Coronary artery (tissue), 2 donors: ENCODE results near the gene PDLIM4.

Experiments used
- DNase-seq: peaks from one replicate; pipeline ENCODE4 v3.0.0-alpha.2; 2017; ENCODE audit warnings: low spot score
- H3K27ac ChIP-seq, 2 donors: fragments of 200-600 bp; sonication (generic); one replicate each; pipeline ENCODE4 v1.5.1; 2016 to 2019
- H3K4me3 ChIP-seq: fragments of 200-600 bp; sonication (generic); 2 replicates; pipeline ENCODE4 v1.5.1; 2016; ENCODE audit warnings: mild to moderate bottlenecking, moderate library complexity
- CTCF ChIP-seq: fragments of 200-600 bp; sonication (generic); IDR thresholded peaks from one replicate; pipeline ENCODE4 v1.5.1; 2019; ENCODE audit warnings: antibody characterized with exemption

PDLIM4 gene

DNA sequence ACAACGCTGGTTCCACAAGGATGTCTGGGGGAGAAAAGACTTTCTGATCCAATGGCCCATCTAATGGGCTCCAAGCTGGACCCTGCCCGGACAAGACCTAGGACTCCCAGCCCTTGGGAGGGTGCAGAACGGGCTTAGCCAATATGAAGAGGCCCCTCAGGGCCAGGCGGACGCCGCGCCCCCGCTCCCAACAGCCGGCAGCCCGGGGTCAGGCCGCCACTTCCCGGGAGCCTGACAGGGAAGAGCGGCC lies 30.3 kb upstream of the PDLIM4 start:
- DNase-seq: peak; percentile 86
- H3K4me3 ChIP-seq: peak overlapping the region; percentile 91
- TF ChIP-seq CTCF: no peak
- peak overlapping the region; percentile 72 to 95 for H3K27ac ChIP-seq

DNA sequence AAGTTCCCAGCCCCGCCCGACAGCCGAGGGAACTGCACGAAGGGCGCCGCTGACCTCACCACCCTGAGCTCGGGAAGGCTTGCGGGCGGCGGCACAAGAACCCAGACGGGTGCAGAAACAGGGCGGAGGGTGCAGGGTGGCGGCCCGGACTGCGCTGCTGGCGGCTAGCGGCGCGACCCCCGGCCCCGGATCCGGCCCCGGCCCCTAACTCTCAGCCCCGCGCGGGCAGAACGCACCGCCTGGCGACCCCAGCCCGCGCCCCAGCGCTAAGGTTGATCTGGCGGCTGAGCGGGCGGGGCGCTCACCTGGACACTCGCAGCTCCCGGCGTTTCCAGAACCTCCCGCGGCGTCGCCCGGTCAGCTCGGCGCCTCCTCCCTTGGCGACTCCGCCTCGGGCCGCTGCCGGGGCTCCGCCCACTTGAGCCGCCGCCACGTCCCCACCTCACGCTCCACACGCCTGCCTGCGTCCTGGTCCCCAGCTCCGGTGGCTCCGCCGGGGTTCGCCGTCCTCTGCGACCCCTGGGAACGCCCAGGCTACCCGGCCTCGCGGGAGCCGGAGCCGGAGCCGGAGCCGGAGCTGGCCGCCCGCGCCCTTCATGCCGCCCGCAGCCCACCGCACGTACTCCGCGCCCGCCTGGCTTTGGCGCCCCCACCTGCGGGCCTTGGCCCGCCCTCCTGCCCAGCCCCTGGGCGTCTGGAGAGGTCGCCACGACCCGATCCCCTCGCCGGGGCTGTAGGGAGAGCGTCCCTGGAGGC lies 29.8 kb upstream of the PDLIM4 start, which contains the start of gene P4HA2:
P4HA2 (minus strand) TSS at position 369 of the 756 bp plus-strand sequence. CDS start 9,227 bp downstream, outside the sequence.
- DNase-seq: peak; percentile 85
- H3K4me3 ChIP-seq: peak within 1 kb of the TSS; percentile 91
- no peak for TF ChIP-seq CTCF
- peak within 1 kb of the TSS; percentile 72 to 95 for H3K27ac ChIP-seq

DNA sequence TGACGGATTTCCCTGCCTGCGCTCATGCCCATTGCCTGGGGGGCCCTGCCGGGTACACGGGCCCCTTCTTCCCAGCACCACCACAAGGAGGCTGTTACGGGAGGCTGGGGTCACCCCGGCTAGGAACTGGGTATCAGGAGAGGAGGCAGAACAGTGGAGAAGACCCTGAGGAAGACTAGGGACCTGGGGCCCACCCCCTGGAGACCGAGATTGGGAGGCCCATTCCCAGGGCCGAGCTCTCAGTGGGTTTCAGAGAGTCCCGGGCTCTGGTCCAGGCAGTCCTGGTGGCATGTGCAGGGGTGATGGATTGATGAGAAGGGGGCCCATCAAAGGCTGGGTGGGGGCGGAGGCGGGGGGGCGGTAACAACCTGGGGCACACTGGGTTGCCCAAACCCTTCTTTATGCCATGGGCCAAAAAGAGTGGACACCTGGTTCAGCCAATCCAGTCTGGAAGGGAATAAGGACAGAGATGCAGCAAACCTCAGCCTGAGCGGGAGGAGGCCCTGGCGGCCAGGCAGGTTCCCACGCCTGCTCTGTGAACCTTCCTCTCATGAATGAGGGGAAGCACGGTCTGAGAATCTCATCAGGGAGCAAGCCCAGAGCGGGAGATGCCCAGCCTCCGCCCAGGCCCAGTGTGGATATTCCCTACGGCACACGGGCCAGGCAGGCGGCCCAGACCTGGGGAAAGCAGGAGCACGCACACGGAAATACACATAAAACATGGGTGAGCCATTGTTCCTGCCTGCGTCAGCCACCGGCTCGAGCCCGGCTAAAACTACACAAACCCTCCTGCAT lies 29.1 kb upstream of the PDLIM4 start:
- Histone ChIP-seq H3K27ac (peak overlapping the region; percentile 72 to 95), H3K4me3 (peak overlapping the region; percentile 91)
- no peak for TF ChIP-seq CTCF
- peak; percentile 71 for DNase-seq

DNA sequence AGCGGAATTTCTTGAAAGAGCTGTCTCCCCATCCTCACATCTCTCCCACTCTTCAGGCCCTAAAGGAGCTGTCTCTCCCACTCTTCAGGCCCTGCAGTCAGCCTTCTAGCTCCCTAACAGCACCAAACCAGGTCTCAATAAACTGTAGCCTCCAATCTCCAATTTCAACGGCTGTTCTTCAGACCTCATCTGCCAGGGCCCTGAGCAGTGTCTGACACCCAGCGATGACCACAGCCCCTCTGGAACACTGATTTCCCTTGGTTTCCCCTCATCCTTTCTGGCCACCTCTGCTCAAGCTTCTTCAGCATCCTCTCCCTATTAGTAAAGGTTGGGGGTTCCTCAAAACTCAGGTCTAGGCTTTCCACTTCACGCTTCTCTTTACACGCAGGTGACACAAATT lies 28.3 kb upstream of the PDLIM4 start:
- H3K27ac ChIP-seq: no peak overlapping the region
- DNase-seq: peak; percentile 43
- no peak for TF ChIP-seq CTCF
- no peak overlapping the region for H3K4me3 ChIP-seq

GRCh38 chr5:132230871-132231270 lies 26.6 kb upstream of the PDLIM4 start:
- DNase-seq: peak; percentile 52
- Histone ChIP-seq H3K27ac (no peak overlapping the region), H3K4me3 (no peak overlapping the region)
- TF ChIP-seq CTCF: no peak

DNA sequence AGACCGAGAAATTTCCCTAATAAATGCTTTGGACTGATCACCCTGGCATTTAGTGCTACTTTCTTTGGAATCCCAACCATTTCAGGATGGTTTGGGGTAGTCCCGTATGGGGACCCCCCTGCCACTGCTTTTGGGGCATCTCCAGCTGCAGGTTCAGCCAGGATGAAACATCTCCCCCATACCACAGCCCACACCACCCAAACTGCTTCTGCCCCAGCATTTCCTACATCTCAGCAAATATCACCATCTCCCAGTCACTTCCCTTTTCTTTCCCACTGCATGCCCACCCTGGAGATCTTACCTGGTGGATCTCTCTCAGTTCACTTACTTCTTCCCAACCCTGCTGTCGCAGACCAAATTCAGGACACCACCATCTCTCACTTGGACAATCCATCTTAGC lies 25.0 kb upstream of the PDLIM4 start:
- H3K4me3 ChIP-seq: no peak overlapping the region
- DNase-seq: peak; percentile 43
- no peak overlapping the region for H3K27ac ChIP-seq
- no peak for TF ChIP-seq CTCF

- no peak overlapping the region for H3K27ac ChIP-seq
- no peak for TF ChIP-seq CTCF
- H3K4me3 ChIP-seq: no peak overlapping the region
- peak; percentile 38 for DNase-seq
Observed at GRCh38 chr5:132233081-132233480, 24.4 kb upstream of the PDLIM4 start.
